NT2/D1 (cell line): ENCODE results near the gene CA4.

Experiments used
- YY1 ChIP-seq: IDR thresholded peaks from 2 replicates; pipeline ENCODE4 v1.6.1; 2011; ENCODE audit not compliant: insufficient read length, insufficient read depth
- ZNF274 ChIP-seq: IDR thresholded peaks from 2 replicates; pipeline ENCODE4 v1.6.1; 2011; ENCODE audit warnings: mild to moderate bottlenecking, low read depth, low read length

GRCh38 chr17:60171753-60172079 lies 21.9 kb downstream of the CA4 start:
- TF ChIP-seq YY1 (no peak), ZNF274 (no peak)
